GM23338 (cell line): ENCODE data around the gene CARD9. TPM values are rescaled to one million over a fixed set of nuclear protein-coding genes. Genes with fewer than 3 reads are reported as not detected.

Experiments
- CREB1 ChIP-seq: fragments of 250-450 bp; sonication (Bioruptor Pico); IDR thresholded peaks from 2 replicates; pipeline ENCODE4 v1.5.0; 2020; ENCODE audit warnings: low read depth, mild to moderate bottlenecking, moderate library complexity
- CTCF ChIP-seq, 2 experiments: fragments of 200-600 bp in 1 of 2; sonication (generic) in 1 of 2; conservative IDR thresholded peaks; 2 replicates each; pipeline versions ENCODE4 v1.5.1 to v1.6.1; 2016 to 2017; ENCODE audit warnings: antibody characterized with exemption in 2 of 2, low read depth in 2 of 2, mild to moderate bottlenecking in 2 of 2, moderate library complexity in 1 of 2
- ETS1 ChIP-seq: IDR thresholded peaks from 2 replicates; pipeline ENCODE4 v1.6.1; 2016; ENCODE audit warnings: antibody characterized with exemption
- EZH2 ChIP-seq: fragments of 200-600 bp; sonication (generic); IDR thresholded peaks from one replicate; pipeline ENCODE4 v1.8.0; 2017; ENCODE audit warnings: antibody characterized with exemption, mild to moderate bottlenecking, low read depth; ENCODE audit not compliant: unreplicated experiment
- JUNB ChIP-seq: IDR thresholded peaks from one replicate; pipeline ENCODE4 v1.6.1; 2016; ENCODE audit warnings: antibody characterized with exemption; ENCODE audit not compliant: unreplicated experiment
- NANOG ChIP-seq: IDR thresholded peaks from 2 replicates; pipeline ENCODE4 v1.6.1; 2016; ENCODE audit warnings: antibody characterized with exemption, borderline replicate concordance
- REST ChIP-seq: IDR thresholded peaks from one replicate; pipeline ENCODE4 v1.6.1; 2018; ENCODE audit warnings: antibody characterized with exemption; ENCODE audit not compliant: unreplicated experiment
- STAT1 ChIP-seq: IDR thresholded peaks from one replicate; pipeline ENCODE4 v1.6.1; 2016; ENCODE audit warnings: antibody characterized with exemption; ENCODE audit not compliant: unreplicated experiment
- ZNF114 ChIP-seq: fragments of 250-450 bp; sonication (Bioruptor Pico); IDR thresholded peaks from 2 replicates; pipeline ENCODE4 v1.5.0; 2020; ENCODE audit warnings: mild to moderate bottlenecking, moderate library complexity
- ZNF462 ChIP-seq: fragments of 250-450 bp; sonication (Bioruptor Pico); IDR thresholded peaks from 2 replicates; pipeline ENCODE4 v1.5.0; 2020; ENCODE audit warnings: mild to moderate bottlenecking, moderate library complexity
- polyA plus RNA-seq: library from polyadenylated mRNA; unstranded; fragments of >200 nt; fragmentation: Nextera tagmentation; extraction: Ambion mirVana; gene quantifications from 2 replicates; pipeline ENCODE4 v1.2.1, GENCODE V29; 2016
- total RNA-seq: library from RNA; depleted of rRNA; stranded (reverse); fragments of >200 nt; shearing (Covaris generic); gene quantifications from 2 replicates; pipeline ENCODE4 v1.2.3, GENCODE V29; 2014

The CARD9 gene
- total and polyA plus RNA-seq, 2 experiments from 2014 or later: 0.49 to 0.63 TPM

- TF ChIP-seq ZNF462 (CRISPR knock-in tag): no peak
- no peak for TF ChIP-seq NANOG
- no peak for TF ChIP-seq STAT1
- TF ChIP-seq REST: no peak
- TF ChIP-seq CTCF (conservative IDR thresholded peaks at IDR 0.05; ENCODE audit: low read depth in 2 of 2): no peak
- TF ChIP-seq ETS1: no peak
- TF ChIP-seq EZH2: no peak
- TF ChIP-seq ZNF114 (CRISPR knock-in tag): no peak
- no peak for TF ChIP-seq CREB1
- no peak for TF ChIP-seq JUNB
Measured at GRCh38 chr9:136341769-136342168, 31.7 kb downstream of the CARD9 start (continued).
